Left ventricle myocardium superior (tissue), 1 donor: ENCODE measurements around the gene MLX. TPM values are rescaled to one million over a fixed set of nuclear protein-coding genes. Genes with fewer than 3 reads are reported as not detected.
"Not testable (repeated sequence)": the region's sequence is repeated elsewhere in the genome, so short reads cannot be mapped to it uniquely, and the experiment has no call there.

Experiments
- ATAC-seq: fragments of 200-7000 bp; cut with Tn5 transposase; one replicate; pipeline ENCODE4 v1.9.1; 2020; ENCODE audit warnings: mild to moderate bottlenecking, moderate library complexity
- DNase-seq: peaks from one replicate; pipeline ENCODE4 v3.0.0-alpha.2; 2020
- intact Hi-C: fragments of 100-400 bp; cut with micrococcal nuclease; formaldehyde crosslinking; loops from one replicate; pipeline ENCODE4 v1.11.0; 2022
- total RNA-seq: library from RNA; stranded (reverse); fragmentation: NEBNext Ultra II Directional; extraction: Animal tissue kit (Norgen Biotek cat#: 25700); gene quantifications from one replicate; pipeline ENCODE4 v1.2.1, GENCODE V29; 2021
- donor health status: DM: no; HTN: yes; CAD: no; lungs with severe emphysema.

MLX gene
- total RNA-seq, 1 donor from 2014 or later, result 72.3 TPM

GRCh38 chr17:42552736-42553135 lies 14.2 kb upstream of the MLX start, which contains the start of gene HSD17B1:
Gene HSD17B1, plus strand, starts transcription at chr17:42552923. Its CDS starts 11 bp downstream, at chr17:42552934.
- DNase-seq, intact Hi-C loops, ATAC-seq: not testable (repeated sequence)

DNA sequence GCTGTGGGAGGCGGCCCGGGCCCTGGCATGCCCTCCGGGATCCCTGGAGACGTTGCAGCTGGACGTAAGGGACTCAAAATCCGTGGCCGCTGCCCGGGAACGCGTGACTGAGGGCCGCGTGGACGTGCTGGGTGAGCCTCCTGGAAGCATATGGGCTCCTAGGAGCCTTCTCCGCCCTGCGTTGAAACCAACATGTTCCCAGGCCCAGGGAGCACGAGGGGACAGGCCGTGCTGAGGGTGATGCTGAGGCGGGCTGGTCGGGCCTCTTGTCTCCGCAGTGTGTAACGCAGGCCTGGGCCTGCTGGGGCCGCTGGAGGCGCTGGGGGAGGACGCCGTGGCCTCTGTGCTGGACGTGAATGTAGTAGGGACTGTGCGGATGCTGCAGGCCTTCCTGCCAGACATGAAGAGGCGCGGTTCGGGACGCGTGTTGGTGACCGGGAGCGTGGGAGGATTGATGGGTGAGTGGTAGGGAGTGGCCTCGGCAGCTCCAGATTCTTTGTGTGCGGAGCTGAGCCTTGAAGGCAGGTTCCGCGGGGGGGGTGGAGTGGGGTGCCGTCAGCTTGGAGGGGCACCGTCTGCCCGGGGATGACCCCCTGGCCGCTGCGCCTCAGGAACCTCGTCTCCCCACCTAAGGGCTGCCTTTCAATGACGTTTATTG lies 13.6 kb upstream of the MLX start:
- ATAC-seq, result no peak
- intact Hi-C loops, result no loop called here

GRCh38 chr17:42553866-42554249 lies 13.0 kb upstream of the MLX start:
- intact Hi-C loops, result no loop called here

More for the DNA sequence above, 13.6 kb upstream of the MLX start:
- DNase-seq, result no peak

GRCh38 chr17:42554250-42555121 lies 12.4 kb upstream of the MLX start:
- ATAC-seq (peak; percentile 94), DNase-seq (peak; percentile 93)
- intact Hi-C loops, result no loop called here

More at GRCh38 chr17:42553866-42554249, 13.0 kb upstream of the MLX start:
- ATAC-seq (peak; percentile 14), DNase-seq (no peak)

DNA sequence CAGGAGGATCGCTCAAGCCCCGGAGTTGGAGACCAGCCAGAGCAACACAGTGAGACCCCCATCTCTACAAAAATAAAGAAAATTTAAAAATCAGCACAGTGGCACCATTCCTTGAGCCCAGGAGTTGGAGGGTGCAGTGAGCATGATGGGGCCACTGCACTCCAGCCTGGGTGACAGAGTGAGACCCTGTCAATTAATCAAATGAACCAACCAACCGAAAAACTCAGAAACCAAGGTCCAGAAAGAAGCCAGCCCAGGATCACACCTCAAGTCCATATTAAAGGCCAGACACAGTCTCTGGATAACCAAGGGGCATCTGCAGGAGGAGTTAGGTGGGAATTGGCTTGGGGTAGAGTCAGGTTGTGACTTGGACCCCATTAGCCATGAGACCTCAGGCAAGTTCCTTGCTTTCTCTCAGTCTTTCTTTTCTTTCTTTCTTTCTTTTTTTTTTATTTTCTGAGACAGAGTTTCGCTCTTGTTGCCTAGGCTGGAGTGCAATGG lies 11.7 kb upstream of the MLX start:
- DNase-seq, result no peak
- intact Hi-C loops, result no loop called here
- peak; percentile 1 for ATAC-seq

GRCh38 chr17:42555961-42556617 lies 10.8 kb upstream of the MLX start:
- ATAC-seq, intact Hi-C loops: not testable (repeated sequence)
- peak; percentile 22 for DNase-seq

GRCh38 chr17:42559075-42559474 lies 7.8 kb upstream of the MLX start:
- DNase-seq, result peak; percentile 25
- no peak for ATAC-seq
- intact Hi-C loops, result no loop called here

GRCh38 chr17:42560246-42560645 lies 6.7 kb upstream of the MLX start:
- intact Hi-C loops, result no loop called here
- ATAC-seq, result no peak
- DNase-seq, result peak; percentile 2

GRCh38 chr17:42561897-42562387 lies 5.0 kb upstream of the MLX start, which contains the start of gene COASY:
Gene COASY, plus strand, starts transcription at chr17:42562148. Its CDS starts 475 bp downstream, at chr17:42562623.
- ATAC-seq (peak; percentile 78), DNase-seq (peak; percentile 96)
- intact Hi-C loops, result no loop called here

GRCh38 chr17:42562388-42563142 lies 4.3 kb upstream of the MLX start:
- intact Hi-C loops, result no loop called here
- DNase-seq (peak; percentile 41), ATAC-seq (no peak)

GRCh38 chr17:42563143-42563509 lies 3.8 kb upstream of the MLX start:
- intact Hi-C loops, result no loop called here
- ATAC-seq (no peak), DNase-seq (no peak)

DNA sequence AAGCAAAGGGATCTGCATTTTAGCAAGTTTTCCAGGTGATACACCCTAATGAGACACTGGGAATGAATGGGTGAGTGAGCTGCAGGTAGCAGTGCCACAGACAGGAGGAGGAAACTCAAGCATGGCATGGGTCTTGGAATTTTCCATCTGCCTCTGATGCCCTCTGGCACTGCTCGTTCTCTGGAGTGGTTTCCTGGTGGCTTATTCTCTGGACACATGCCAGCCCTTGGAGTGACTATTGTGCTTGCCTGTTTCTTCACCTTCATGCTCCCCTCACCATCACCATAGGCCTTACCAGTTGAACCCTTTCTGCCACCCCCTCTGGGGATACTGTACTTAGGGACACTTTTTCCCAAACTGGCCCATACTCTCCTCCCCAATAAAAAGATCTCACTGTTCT lies 3.4 kb upstream of the MLX start:
- DNase-seq (peak; percentile 3), ATAC-seq (no peak)
- intact Hi-C loops, result no loop called here

DNA sequence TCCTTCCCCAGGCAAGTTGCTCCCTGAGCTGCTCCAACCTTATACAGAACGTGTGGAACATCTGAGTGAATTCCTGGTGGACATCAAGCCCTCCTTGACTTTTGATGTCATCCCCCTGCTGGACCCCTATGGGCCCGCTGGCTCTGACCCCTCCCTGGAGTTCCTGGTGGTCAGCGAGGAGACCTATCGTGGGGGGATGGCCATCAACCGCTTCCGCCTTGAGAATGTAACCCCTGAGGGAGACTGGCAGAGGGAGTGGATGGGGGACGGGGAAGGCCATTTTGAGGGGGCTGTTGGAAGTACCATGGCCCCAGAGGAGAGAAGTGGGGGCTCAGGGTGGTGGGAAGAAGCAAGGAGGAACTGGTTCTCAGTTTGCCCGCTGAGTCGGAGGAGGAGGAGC lies 3.0 kb upstream of the MLX start:
- intact Hi-C loops, result no loop called here
- ATAC-seq (no peak), DNase-seq (peak; percentile 18)

DNA sequence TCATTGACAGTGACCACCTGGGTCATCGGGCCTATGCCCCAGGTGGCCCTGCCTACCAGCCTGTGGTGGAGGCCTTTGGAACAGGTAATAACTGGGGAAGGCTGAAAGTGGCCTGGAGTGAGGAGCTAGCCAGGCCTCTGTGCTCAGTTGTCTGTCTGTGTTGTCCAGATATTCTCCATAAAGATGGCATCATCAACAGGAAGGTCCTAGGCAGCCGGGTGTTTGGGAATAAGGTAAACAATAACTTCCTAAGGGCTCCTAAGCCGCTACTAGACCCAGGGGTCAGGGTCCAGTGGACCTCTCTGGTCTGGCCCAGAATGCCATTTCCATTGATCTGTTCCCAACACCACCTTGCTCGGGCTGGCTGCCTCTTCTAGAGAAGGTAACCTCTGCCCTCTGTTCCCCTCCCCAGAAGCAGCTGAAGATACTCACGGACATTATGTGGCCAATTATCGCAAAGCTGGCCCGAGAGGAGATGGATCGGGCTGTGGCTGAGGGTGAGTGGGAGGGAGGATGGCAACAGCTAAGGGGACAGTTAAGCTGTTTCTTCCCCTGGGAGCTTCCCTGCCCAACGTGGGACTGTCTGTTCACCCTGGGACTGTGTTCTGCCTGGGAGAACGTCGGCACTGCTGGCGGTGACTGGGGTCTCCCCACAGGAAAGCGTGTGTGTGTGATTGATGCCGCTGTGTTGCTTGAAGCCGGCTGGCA lies 1.9 kb upstream of the MLX start:
- DNase-seq, result peak; percentile 23
- intact Hi-C loops, result no loop called here
- ATAC-seq, result no peak

DNA sequence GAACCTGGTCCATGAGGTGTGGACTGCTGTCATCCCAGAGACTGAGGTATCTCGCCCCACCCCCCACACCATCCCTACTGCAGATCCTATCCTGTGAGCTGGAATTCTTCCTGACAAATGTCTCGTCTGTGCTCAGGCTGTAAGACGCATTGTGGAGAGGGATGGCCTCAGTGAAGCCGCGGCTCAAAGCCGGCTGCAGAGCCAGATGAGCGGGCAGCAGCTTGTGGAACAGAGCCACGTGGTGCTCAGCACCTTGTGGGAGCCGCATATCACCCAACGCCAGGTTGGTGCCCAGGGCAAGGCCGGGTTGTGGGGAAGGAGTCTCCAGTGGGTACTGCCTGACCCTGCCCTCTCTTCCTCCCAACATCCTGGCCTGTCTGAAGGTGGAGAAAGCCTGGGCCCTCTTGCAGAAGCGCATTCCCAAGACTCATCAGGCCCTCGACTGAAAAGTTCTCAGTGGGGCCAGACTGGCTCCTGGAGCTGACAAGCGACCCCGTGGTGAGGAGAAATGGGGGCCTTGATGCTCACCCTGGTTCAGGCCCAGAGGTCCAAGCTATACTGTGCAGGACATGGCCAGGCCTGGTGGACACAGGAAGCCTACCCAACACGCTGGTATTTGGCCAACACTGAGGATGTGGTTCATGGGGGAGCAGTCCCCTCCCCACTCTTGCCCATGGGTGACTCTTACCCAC lies 1.2 kb upstream of the MLX start:
- DNase-seq (peak; percentile 32), ATAC-seq (no peak)
- intact Hi-C loops, result no loop called here

DNA sequence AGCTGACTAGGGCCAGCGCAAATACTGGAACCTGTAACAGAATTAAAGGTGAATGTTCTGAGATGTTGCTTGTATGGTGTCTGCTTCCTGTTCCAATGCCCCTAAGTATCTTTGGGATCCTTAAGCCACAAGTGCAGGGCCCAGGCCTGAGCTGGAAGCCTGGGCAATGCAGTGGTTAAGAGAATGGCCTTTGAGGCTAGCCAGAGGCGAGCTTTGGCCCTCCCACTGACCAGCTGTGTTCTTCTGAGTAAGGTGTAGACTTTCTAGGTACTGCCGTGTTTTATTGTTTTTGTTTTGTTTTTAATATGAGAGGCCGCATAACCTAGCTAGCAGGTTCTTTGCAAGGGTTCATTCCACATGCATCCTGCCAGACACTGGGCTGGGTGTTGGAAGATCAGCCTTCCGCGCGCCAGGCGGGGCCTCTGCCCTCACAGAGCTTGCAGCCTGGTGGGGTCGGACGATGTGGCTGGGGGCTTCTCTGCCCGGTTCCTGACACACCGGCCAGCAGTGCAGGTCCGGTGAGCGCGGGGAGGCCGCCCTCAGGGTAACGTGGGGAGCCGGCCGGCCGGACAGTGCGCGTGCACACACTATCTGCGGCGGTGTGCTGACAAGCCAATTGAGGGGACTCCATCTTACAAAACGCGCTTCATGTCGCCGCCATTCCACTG lies 551 bp upstream of the MLX start:
- DNase-seq, result no peak
- ATAC-seq, result no peak
- intact Hi-C loops, result no loop called here
